ENCODE data around the gene FIBCD1. TPM values are rescaled to one million over a fixed set of nuclear protein-coding genes. Genes with fewer than 3 reads are reported as not detected.

FIBCD1 gene
- total and polyA plus RNA-seq, 2 of the 8 experiments (the other 6 are each of a cell fraction or from before 2014, with no cell fraction given), result 6.1 to 8.8 TPM

DNA sequence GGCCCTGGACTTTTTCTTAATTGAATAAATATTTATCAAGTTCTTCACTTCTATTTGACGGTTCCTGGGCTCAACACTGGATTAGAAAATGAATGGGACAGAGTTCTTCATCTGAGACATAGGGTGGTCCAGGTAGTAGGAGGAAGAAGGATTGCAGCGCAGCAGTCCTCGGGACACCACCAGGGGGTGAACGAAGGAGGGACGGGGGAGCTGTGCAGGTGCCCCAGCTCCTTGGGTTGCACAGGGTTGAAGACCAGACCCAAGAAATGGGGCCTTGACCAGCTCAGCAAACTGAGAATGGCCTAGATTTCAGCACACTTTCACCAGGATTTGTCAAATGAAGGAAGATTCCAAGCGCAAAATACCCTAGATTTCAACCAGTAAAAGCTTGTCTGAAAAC is 74.5 kb downstream of the FIBCD1 start (continued):
- TF ChIP-seq E2F6 (IDR thresholded peaks at IDR 0.05) (no peak), RBBP5 (IDR thresholded peaks at IDR 0.05; ENCODE audit: borderline replicate concordance, low read depth, low read length) (no peak), JUND (IDR thresholded peaks at IDR 0.05; ENCODE audit: low read length) (no peak), SP1 (IDR thresholded peaks at IDR 0.05; ENCODE audit: low read depth, low read length) (no peak)
